Fibroblast of villous mesenchyme (primary cell): ENCODE measurements around the gene XPR1. TPM values are rescaled to one million over a fixed set of nuclear protein-coding genes. Genes with fewer than 3 reads are reported as not detected.
"Not testable (repeated sequence)": the region's sequence is repeated elsewhere in the genome, so short reads cannot be mapped to it uniquely, and the experiment has no call there.

Experiments
- DNase-seq: peaks from one replicate; pipeline ENCODE4 v3.0.0-alpha.2; 2010; ENCODE audit warnings: low read depth
- H3K4me3 ChIP-seq: 2 replicates; pipeline ENCODE4 v1.5.1; 2011; ENCODE audit warnings: low read depth, mild to moderate bottlenecking, low read length
- CTCF ChIP-seq: IDR thresholded peaks from 2 replicates; pipeline ENCODE4 v1.5.1; 2012; ENCODE audit warnings: low read depth, mild to moderate bottlenecking, low read length; ENCODE audit not compliant: insufficient read depth
- total RNA-seq: library from RNA; depleted of rRNA; stranded (reverse); fragments of >200 nt; gene quantifications from 2 replicates; pipeline ENCODE4 v1.2.3, GENCODE V29; 2012

The XPR1 gene
- total RNA-seq, 1 donor, result 31.5 TPM

DNA sequence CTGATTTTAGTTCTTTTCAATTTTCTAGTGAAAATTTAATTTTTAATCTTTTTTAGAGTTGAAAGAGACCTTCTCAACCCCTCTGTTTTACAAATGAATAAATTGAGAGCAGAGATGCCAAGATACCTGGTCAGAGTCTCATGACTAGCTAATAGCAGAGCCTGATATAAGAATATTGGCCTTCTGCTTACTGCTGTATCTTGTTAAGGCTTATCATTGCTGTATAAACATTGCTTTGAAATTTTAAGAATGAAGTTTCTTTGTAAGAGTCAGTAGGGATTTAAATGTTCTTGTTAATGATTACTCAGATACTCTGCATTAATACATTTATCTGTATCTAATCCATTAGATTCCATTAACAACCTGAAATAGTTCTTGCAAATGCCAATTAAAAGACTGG, 9.8 kb downstream of the XPR1 start:
- H3K4me3 ChIP-seq, result no peak overlapping the region
- DNase-seq, result no peak
- no peak for TF ChIP-seq CTCF

DNA sequence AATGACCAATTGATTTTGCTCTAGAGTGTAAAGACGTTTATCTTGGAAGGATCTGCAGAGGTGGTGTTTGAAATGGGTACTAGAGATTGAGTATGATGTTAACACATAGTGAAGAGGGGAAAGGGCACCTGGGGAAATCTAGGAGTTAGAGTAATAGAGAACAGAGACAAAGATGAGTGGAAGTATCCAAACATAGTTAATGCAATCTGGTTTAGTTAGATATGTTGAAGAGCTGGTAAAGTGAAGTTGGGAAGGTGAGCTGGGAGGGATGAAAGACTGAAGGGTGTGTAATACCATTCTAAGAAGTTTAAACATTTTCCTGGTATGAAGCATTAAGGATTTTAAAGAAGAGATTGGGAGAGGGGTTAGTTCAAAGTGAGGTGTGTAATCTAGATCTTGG, 11.0 kb downstream of the XPR1 start:
- no peak overlapping the region for H3K4me3 ChIP-seq
- no peak for DNase-seq
- no peak for TF ChIP-seq CTCF

DNA sequence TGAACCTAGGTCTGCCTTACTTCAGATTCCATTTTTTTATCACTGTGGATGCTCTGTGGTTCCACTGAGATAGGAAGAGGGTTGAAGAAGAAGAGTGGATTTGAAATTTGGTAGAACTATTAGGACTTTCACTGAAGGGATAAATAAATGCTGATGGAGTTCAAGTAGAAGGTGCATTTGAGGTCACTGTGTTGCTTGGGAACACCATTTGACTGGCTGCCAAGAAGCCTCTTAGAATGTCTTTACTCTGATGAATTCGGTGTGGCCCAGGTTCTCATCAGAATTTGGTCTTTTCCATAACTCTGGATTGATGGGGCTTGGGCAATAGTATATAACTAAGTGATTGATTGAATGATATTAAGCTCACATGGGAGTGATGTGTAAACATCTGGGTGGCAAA, 11.9 kb downstream of the XPR1 start:
- TF ChIP-seq CTCF, result no peak
- H3K4me3 ChIP-seq, result no peak overlapping the region
- DNase-seq, result peak; percentile 37

GRCh38 chr1:180644526-180645192, 12.8 kb downstream of the XPR1 start:
- no peak for DNase-seq
- no peak for TF ChIP-seq CTCF
- no peak overlapping the region for H3K4me3 ChIP-seq

DNA sequence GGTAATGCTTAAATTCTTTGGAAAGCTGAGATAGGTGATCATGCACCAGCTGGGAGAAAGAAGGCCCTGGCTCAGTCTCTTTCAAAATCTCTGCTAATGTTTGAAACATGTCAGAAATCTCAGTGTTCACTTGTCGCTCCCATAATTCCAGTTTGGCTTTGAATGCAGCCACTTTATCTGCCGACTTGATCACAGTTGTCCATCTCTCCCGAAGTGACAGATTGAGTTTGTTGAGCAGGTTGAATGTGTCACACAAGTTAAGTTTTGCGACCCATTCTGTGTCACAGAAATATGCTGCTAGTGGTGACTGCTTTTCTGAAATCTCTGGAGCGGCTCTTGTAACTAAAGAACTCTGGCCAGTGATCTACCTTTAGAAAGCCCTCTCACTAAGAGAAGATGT, 13.4 kb downstream of the XPR1 start:
- not testable (repeated sequence) for DNase-seq, H3K4me3 ChIP-seq

DNA sequence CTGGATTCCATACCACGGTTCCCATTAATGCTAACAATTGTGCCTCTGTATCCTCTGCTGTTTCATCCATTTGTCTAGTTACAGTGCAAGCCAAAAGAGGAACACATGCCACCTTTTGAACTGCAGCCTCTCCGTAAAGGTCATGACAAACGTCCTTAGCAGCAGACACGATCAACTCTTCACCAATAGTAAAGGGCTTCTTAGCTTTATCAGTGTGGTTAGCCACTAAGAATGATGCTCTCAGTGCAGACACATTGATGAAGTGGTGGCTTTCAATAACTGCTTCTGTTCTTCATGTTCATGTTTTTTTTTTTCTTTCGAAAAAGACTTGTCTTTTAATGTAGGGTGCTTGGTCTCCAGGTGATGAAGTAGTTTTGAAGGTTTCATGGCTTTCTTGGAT, 14.3 kb downstream of the XPR1 start:
- DNase-seq, result no peak
- TF ChIP-seq CTCF, result no peak
- no peak overlapping the region for H3K4me3 ChIP-seq

- TF ChIP-seq CTCF, result no peak
- no peak for DNase-seq
- no peak overlapping the region for H3K4me3 ChIP-seq
These were observed 14.7 kb downstream of the XPR1 start for GRCh38 chr1:180646547-180646946.
